Stimulated activated CD4-positive, alpha-beta T cell treated with anti-CD3 and anti-CD28 coated beads, Interleukin-2, amount 100 ng/mL, for 4 hours (primary cell): ENCODE data around the gene AKAP11.
"Not testable (repeated sequence)": the region's sequence is repeated elsewhere in the genome, so short reads cannot be mapped to it uniquely, and the experiment has no call there.

ENCODE experiments used
- DNase-seq: peaks from one replicate; pipeline ENCODE4 v3.0.0-alpha.2; 2020; ENCODE audit warnings: low read depth

AKAP11 gene

GRCh38 chr13:42272115-42272803, at the start of gene AKAP11:
TSS of gene AKAP11 (plus strand) at chr13:42272152. CDS start at chr13:42286349, 14,197 bp downstream.
- peak; percentile 6 for DNase-seq

GRCh38 chr13:42223681-42224080, 48.3 kb upstream of the AKAP11 start:
- DNase-seq: no peak

GRCh38 chr13:42225051-42225450, 46.9 kb upstream of the AKAP11 start:
- no peak for DNase-seq

- DNase-seq: not testable (repeated sequence)
These were observed 45.2 kb upstream of the AKAP11 start for GRCh38 chr13:42226759-42227158.

GRCh38 chr13:42228527-42228926, 43.4 kb upstream of the AKAP11 start:
- DNase-seq: no peak

- no peak for DNase-seq
These were observed 42.7 kb upstream of the AKAP11 start for GRCh38 chr13:42229287-42229686.

GRCh38 chr13:42232671-42233070, 39.3 kb upstream of the AKAP11 start:
- no peak for DNase-seq

GRCh38 chr13:42233726-42234125, 38.2 kb upstream of the AKAP11 start:
- no peak for DNase-seq

GRCh38 chr13:42239161-42239560, 32.8 kb upstream of the AKAP11 start:
- DNase-seq: no peak

- no peak for DNase-seq
These were observed 32.3 kb upstream of the AKAP11 start for GRCh38 chr13:42239644-42240043.

GRCh38 chr13:42246541-42246940, 25.4 kb upstream of the AKAP11 start:
- DNase-seq: no peak

- no peak for DNase-seq
These were observed 24.1 kb upstream of the AKAP11 start for GRCh38 chr13:42247883-42248282.

- no peak for DNase-seq
These were observed 16.1 kb upstream of the AKAP11 start for GRCh38 chr13:42255886-42256285.

GRCh38 chr13:42258747-42259146, 13.2 kb upstream of the AKAP11 start:
- no peak for DNase-seq

- DNase-seq: no peak
These were observed 12.4 kb upstream of the AKAP11 start for GRCh38 chr13:42259515-42259914.

GRCh38 chr13:42260903-42261654, 10.9 kb upstream of the AKAP11 start:
- DNase-seq: no peak

- no peak for DNase-seq
These were observed 5.5 kb upstream of the AKAP11 start for GRCh38 chr13:42266473-42266872.

- DNase-seq: no peak
These were observed 1.6 kb upstream of the AKAP11 start for GRCh38 chr13:42270160-42270856.

- DNase-seq: no peak
These were observed 1.1 kb upstream of the AKAP11 start for GRCh38 chr13:42270857-42271215.

GRCh38 chr13:42271337-42272114, 426 bp upstream of the AKAP11 start:
- peak; percentile 92 for DNase-seq

- DNase-seq: no peak
These were observed 838 bp downstream of the AKAP11 start for GRCh38 chr13:42272804-42273175.

- no peak for DNase-seq
These were observed 2.6 kb downstream of the AKAP11 start for GRCh38 chr13:42274386-42275097.
